WTC11 (cell line): ENCODE results near the gene CAMK2D.

Experiments used
- ESRRA ChIP-seq: sonication (generic); formaldehyde crosslinking; IDR thresholded peaks from 2 replicates; pipeline ENCODE4 v1.8.1; 2022; ENCODE audit warnings: mild to moderate bottlenecking, missing genetic modification reagents, borderline replicate concordance
- GTF2I ChIP-seq: fragments of 250-450 bp; sonication (Bioruptor Pico); conservative IDR thresholded peaks from 2 replicates; pipeline ENCODE4 v1.4.0; 2021; ENCODE audit warnings: mild to moderate bottlenecking
- NR2C2 ChIP-seq: sonication (generic); formaldehyde crosslinking; IDR thresholded peaks from 2 replicates; pipeline ENCODE4 v1.8.0; 2022; ENCODE audit warnings: mild to moderate bottlenecking, missing genetic modification reagents
- TP53 ChIP-seq: sonication (generic); formaldehyde crosslinking; IDR thresholded peaks from 2 replicates; pipeline ENCODE4 v1.8.1; 2023; ENCODE audit warnings: mild to moderate bottlenecking, missing genetic modification reagents
- TF ChIP-seq, protein P1 (sequence below): sonication (generic); formaldehyde crosslinking; IDR thresholded peaks from 2 replicates; pipeline ENCODE4 v1.8.1; 2022; ENCODE audit warnings: low read depth, mild to moderate bottlenecking, moderate library complexity, missing genetic modification reagents, borderline replicate concordance
- TF ChIP-seq, protein P2 (sequence below): fragments of 200-600 bp; IDR thresholded peaks from 2 replicates; pipeline ENCODE4 v1.8.0; 2022; ENCODE audit warnings: antibody characterized with exemption

DNA sequence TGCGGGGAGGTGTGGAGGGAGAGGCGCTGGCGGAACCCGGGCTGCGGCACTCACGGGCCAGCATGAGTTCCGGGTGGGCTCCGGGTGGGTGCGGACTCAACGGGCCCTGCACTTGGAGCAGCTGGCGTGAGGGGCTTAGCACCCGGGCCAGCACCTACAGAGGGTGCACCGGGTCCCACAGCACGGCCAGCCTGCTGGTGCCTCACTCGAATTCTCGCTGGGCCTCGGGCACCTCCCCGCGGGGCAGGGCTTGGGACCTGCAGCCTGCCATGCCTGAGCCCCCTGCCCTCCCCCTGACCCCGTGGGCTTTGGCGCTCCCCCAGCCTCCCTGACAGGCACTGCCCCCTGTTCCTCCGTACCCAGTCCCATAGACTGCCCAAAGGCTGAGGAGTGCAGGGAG is 10.8 kb upstream of the CAMK2D start:
- TF ChIP-seq NR2C2 (CRISPR knock-in tag) (no peak), ESRRA (no peak), GTF2I (CRISPR knock-in tag) (no peak), TP53 (CRISPR knock-in tag) (no peak)
- TF ChIP-seq, protein P1, sequence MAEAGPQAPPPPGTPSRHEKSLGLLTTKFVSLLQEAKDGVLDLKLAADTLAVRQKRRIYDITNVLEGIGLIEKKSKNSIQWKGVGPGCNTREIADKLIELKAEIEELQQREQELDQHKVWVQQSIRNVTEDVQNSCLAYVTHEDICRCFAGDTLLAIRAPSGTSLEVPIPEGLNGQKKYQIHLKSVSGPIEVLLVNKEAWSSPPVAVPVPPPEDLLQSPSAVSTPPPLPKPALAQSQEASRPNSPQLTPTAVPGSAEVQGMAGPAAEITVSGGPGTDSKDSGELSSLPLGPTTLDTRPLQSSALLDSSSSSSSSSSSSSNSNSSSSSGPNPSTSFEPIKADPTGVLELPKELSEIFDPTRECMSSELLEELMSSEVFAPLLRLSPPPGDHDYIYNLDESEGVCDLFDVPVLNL (CRISPR knock-in tag), result no peak
- TF ChIP-seq, protein P2, sequence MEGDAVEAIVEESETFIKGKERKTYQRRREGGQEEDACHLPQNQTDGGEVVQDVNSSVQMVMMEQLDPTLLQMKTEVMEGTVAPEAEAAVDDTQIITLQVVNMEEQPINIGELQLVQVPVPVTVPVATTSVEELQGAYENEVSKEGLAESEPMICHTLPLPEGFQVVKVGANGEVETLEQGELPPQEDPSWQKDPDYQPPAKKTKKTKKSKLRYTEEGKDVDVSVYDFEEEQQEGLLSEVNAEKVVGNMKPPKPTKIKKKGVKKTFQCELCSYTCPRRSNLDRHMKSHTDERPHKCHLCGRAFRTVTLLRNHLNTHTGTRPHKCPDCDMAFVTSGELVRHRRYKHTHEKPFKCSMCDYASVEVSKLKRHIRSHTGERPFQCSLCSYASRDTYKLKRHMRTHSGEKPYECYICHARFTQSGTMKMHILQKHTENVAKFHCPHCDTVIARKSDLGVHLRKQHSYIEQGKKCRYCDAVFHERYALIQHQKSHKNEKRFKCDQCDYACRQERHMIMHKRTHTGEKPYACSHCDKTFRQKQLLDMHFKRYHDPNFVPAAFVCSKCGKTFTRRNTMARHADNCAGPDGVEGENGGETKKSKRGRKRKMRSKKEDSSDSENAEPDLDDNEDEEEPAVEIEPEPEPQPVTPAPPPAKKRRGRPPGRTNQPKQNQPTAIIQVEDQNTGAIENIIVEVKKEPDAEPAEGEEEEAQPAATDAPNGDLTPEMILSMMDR, result no peak
